ENCODE measurements around the gene ARMC2.

GRCh38 chr6:108883172-108883571 lies 35.0 kb downstream of the ARMC2 start:
- TF ChIP-seq CTCF (IDR thresholded peaks at IDR 0.05) (no peak), POLR2A (IDR thresholded peaks at IDR 0.05) (no peak), EP300 (IDR thresholded peaks at IDR 0.05) (no peak)

Data from tibial nerve (tissue), 4 donors.